HG03342 (cell line): Measurements from ENCODE around the gene CPA4.
A peak's percentile ranks its signal among the peaks of the same experiment; 100 is the strongest.

Source experiments
- ATAC-seq: cut with Tn5 transposase; IDR thresholded peaks from one replicate; pipeline ENCODE4 v1.9.1; 2021; ENCODE audit warnings: mild to moderate bottlenecking, moderate library complexity; ENCODE audit not compliant: unreplicated experiment

Gene CPA4

GRCh38 chr7:130274296-130274695, 18.7 kb upstream of the CPA4 start:
- ATAC-seq: no peak

- ATAC-seq: no peak
Observed at GRCh38 chr7:130274983-130275591, 17.9 kb upstream of the CPA4 start.

- ATAC-seq: no peak
Observed at GRCh38 chr7:130275826-130276297, 17.1 kb upstream of the CPA4 start.

- no peak for ATAC-seq
Observed at GRCh38 chr7:130276796-130277762, 15.9 kb upstream of the CPA4 start.

GRCh38 chr7:130277763-130278643, 15.0 kb upstream of the CPA4 start:
- no peak for ATAC-seq

- ATAC-seq: no peak
Observed at GRCh38 chr7:130278860-130279259, 14.1 kb upstream of the CPA4 start.

- no peak for ATAC-seq
Observed at GRCh38 chr7:130279286-130279685, 13.7 kb upstream of the CPA4 start.

- no peak for ATAC-seq
Observed at GRCh38 chr7:130279906-130280305, 13.1 kb upstream of the CPA4 start.

GRCh38 chr7:130281260-130281659, 11.7 kb upstream of the CPA4 start:
- no peak for ATAC-seq

- no peak for ATAC-seq
Observed at GRCh38 chr7:130286881-130287280, 6.1 kb upstream of the CPA4 start.

- no peak for ATAC-seq
Observed at GRCh38 chr7:130288168-130288567, 4.8 kb upstream of the CPA4 start.

GRCh38 chr7:130288829-130289228, 4.1 kb upstream of the CPA4 start:
- ATAC-seq: no peak

GRCh38 chr7:130289478-130289877, 3.5 kb upstream of the CPA4 start:
- ATAC-seq: no peak

GRCh38 chr7:130290745-130291144, 2.2 kb upstream of the CPA4 start:
- no peak for ATAC-seq

- ATAC-seq: peak; percentile 58
Observed at GRCh38 chr7:130293521-130293920, 560 bp downstream of the CPA4 start.

GRCh38 chr7:130294314-130294713, 1.4 kb downstream of the CPA4 start:
- no peak for ATAC-seq

- ATAC-seq: no peak
Observed at GRCh38 chr7:130296221-130296951, 3.4 kb downstream of the CPA4 start.

- no peak for ATAC-seq
Observed at GRCh38 chr7:130297628-130298543, 4.9 kb downstream of the CPA4 start.

GRCh38 chr7:130298544-130299326, 5.8 kb downstream of the CPA4 start:
- no peak for ATAC-seq
